Stimulated activated naive CD8-positive, alpha-beta T cell treated with anti-CD3 and anti-CD28 coated beads, Interleukin-15, amount 100 ng/mL, for 72 hours (primary cell): ENCODE results near the gene CHST8.

ENCODE experiments used
- ATAC-seq: fragments of 150-1000 bp; cut with Tn5 transposase; 2 replicates; pipeline ENCODE4 v1.10.0; 2021; ENCODE audit warnings: mild to moderate bottlenecking, moderate library complexity
- DNase-seq, 2 donors: peaks; one replicate each; pipeline ENCODE4 v3.0.0; 2021 to 2022
- H3K27ac Mint-ChIP-seq, 2 donors: one replicate each; pipeline ENCODE4 v1.8.0; 2022; ENCODE audit warnings: mild to moderate bottlenecking in 2 of 2, mixed read lengths in 2 of 2, moderate library complexity in 2 of 2
- H3K27me3 Mint-ChIP-seq: one replicate; pipeline ENCODE4 v1.8.0; 2022; ENCODE audit warnings: mixed read lengths
- H3K4me1 Mint-ChIP-seq: one replicate; pipeline ENCODE4 v1.8.0; 2022; ENCODE audit warnings: mild to moderate bottlenecking, mixed read lengths
- H3K4me3 Mint-ChIP-seq, 2 donors: one replicate each; pipeline ENCODE4 v1.8.0; 2022; ENCODE audit warnings: mild to moderate bottlenecking in 2 of 2, mixed read lengths in 2 of 2, moderate library complexity in 1 of 2
- H3K9me3 Mint-ChIP-seq, 2 donors: one replicate each; pipeline ENCODE4 v1.8.0; 2022; ENCODE audit warnings: mixed read lengths in 2 of 2

Gene CHST8

DNA sequence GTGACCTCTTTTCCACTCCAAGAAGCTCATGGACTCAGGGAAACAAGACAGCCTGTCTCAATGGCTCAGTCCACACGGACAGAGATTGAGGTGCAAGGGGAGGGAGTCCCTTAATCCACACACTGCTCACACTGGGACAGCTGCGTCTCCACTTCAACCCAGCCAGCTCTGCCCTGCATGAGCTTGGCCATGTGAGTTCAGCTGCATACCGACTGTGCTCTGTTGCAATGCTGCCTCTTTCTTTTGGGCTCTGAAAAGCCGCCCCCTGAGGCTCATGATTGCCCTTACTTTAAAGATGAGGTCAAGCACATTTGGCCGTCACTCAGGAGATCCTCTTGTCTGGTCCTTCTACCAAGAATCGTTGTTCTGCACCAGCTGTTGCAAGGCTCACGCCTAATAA is 110.1 kb downstream of the CHST8 start:
- ATAC-seq (no peak), DNase-seq (no peak)
- Mint-ChIP-seq H3K4me3 (no peak overlapping the region), H3K27ac (peak overlapping the region in 1 of 2 donors; percentile 19), H3K9me3 (no peaks in the 10 kb centered on the region), H3K4me1 (no peaks in the 10 kb centered on the region), H3K27me3 (peaks cover 35% of the 10 kb centered on the region)

DNA sequence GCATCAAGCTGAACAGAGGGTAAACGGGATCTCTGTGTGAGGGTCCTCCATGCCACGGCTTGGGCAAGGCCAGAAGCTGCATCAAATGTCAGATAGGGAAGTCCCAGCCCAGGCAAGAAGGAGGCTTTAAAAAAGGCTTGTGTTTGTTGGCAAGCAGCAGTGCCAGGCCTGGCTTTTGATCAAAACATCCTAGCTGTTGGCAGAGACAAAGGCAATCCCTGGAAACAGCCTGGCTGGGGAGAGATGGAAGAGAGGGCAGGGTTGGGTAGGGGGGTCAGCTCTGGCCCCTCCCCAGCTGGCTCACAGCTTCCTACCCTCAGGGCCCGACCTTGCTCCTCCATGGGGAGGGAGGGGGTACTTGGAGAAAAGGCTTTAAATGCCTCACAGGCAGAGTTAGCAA is 113.2 kb downstream of the CHST8 start:
- no peaks in the 10 kb centered on the region for H3K9me3 Mint-ChIP-seq
- ATAC-seq (no peak), DNase-seq (no peak)
- H3K4me3 Mint-ChIP-seq: no peak overlapping the region
- peaks cover 17% of the 10 kb centered on the region for H3K27me3 Mint-ChIP-seq
- H3K4me1 Mint-ChIP-seq: no peaks in the 10 kb centered on the region
- H3K27ac Mint-ChIP-seq: no peak overlapping the region

DNA sequence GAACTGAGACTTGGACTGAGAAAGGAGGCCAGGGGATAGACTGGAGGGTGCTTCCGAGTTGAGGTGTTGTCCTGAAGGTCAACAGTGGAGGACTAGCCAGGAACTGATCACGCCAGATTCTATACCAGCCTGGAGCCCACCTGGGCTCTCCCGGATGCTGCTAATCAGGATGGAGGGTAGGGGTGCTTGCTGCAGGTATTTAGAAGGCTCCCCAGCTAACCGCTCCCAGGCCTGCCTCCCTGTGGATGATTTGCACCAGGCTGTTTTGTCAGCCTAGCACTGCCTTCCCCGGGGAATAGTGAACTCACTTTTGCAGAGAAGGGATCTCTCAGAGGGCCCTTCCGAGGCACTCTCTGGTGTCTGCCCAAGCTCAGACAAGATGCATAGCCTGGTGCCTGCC is 114.4 kb downstream of the CHST8 start:
- ATAC-seq: no peak
- no peaks in the 10 kb centered on the region for H3K4me1 Mint-ChIP-seq

DNA sequence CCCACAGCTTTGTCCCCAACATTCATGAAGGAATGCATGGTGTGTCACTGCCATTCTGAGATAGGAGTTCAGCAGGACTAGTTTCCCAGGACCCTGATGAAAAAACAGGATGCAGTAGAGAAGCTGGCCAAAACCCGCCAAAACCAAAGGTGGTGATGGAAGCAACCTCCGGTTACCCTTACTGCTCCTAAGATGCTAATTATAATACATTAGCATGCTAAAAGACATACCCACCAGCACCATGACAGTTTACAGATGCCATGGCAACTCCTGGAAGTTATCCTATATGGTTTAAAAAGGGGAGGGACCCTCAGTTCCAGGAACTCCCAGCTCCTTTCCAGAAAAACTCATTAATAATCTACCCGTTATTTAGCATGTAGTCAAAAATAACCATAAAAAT is 115.0 kb downstream of the CHST8 start:
- Mint-ChIP-seq H3K9me3 (no peaks in the 10 kb centered on the region), H3K27ac (no peak overlapping the region), H3K4me1 (no peaks in the 10 kb centered on the region), H3K4me3 (no peak overlapping the region), H3K27me3 (peaks cover 17% of the 10 kb centered on the region)
- no peak for ATAC-seq
- no peak for DNase-seq

More for the DNA sequence above, 114.4 kb downstream of the CHST8 start:
- H3K27me3 Mint-ChIP-seq: peaks cover 17% of the 10 kb centered on the region
- H3K4me3 Mint-ChIP-seq: no peak overlapping the region
- DNase-seq: no peak
- H3K27ac Mint-ChIP-seq: no peak overlapping the region
- no peaks in the 10 kb centered on the region for H3K9me3 Mint-ChIP-seq

DNA sequence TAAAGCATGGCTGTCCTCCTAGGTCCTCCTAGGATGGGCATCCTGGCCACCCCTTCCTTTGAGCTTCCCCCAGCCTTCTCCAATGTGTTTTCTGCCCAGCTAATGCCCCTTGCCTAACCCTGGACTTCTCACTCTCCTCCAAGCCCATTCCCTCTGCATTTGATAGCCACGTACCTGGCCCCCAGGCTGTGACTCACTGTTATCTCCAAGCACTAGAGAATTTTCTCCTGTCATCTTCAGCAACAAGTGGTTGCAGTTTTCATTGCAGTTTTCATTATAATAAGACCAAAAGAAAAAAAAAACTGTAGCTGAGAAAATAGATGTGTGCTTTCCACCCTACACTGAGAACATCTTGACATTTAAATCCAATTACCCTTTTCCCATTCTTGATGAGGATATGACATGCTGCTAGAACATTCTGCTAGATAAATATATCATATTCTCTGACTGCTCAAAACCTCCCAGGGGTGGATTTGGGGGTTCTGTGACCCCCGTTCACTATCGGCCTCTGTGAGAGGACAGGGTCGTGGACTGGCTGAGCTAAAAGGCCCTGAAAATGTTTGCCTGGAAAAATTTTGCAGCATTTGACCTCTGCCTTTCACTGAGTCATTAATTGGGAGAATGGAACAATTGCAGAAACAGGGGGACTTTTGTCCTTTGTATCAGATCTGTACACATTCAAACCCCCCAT is 116.1 kb downstream of the CHST8 start:
- Mint-ChIP-seq H3K27me3 (peaks cover 17% of the 10 kb centered on the region), H3K4me3 (no peak overlapping the region), H3K27ac (no peak overlapping the region), H3K4me1 (no peaks in the 10 kb centered on the region), H3K9me3 (no peaks in the 10 kb centered on the region)
- no peak for DNase-seq
- no peak for ATAC-seq

DNA sequence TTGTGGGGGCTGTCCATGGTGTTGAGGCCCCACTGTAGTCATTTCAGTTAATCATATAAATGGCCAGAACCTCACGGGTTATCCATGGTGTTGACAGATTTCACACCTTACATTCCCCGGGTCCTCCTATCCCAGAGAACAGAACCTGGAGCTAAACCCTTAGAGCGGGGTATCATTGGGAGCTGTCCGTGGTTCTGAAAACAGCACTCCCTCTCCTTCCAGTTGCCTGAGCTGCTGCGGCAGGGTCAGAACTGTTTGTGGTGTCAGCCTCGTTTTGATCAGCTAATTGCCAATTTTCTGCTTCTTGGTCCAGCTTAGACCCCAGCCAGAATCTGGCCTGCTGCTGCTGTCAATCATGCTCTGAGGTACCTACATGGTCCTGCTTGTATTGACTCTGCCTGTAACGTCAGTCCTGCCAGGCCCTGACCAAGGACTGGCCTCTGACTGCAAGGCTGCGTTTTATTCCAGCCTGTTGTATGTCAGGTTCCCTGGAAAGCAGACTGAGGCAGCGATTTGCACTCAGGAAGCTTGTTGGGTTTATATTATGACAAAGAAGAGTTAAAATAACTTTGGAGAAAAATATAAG is 119.2 kb downstream of the CHST8 start:
- H3K27ac Mint-ChIP-seq: no peak overlapping the region
- no peak for DNase-seq
- H3K27me3 Mint-ChIP-seq: peaks cover 2% of the 10 kb centered on the region
- no peaks in the 10 kb centered on the region for H3K9me3 Mint-ChIP-seq
- no peak overlapping the region for H3K4me3 Mint-ChIP-seq
- no peaks in the 10 kb centered on the region for H3K4me1 Mint-ChIP-seq
- no peak for ATAC-seq

DNA sequence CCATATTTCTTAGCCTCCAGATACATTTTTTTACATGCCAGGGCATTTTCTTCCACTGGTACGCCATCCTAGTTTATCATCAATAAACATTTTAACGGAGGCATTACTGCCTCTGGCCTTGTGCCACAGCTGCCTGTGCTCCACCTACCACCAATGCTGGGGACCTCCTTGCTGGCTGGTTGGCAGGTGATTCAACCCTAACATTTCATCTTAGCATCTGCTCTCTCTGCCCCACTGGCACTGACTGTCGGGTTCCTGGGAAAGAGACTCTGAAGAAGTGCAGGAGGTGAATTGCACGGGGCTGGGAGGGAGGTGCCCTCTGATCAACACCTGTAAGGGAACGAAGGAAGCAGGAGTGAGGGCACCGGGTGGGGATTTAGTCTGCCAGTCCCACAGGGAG is 123.5 kb downstream of the CHST8 start:
- Mint-ChIP-seq H3K4me1 (no peaks in the 10 kb centered on the region), H3K9me3 (no peaks in the 10 kb centered on the region), H3K27ac (no peak overlapping the region), H3K27me3 (no peaks in the 10 kb centered on the region), H3K4me3 (no peak overlapping the region)
- DNase-seq (no peak), ATAC-seq (no peak)

DNA sequence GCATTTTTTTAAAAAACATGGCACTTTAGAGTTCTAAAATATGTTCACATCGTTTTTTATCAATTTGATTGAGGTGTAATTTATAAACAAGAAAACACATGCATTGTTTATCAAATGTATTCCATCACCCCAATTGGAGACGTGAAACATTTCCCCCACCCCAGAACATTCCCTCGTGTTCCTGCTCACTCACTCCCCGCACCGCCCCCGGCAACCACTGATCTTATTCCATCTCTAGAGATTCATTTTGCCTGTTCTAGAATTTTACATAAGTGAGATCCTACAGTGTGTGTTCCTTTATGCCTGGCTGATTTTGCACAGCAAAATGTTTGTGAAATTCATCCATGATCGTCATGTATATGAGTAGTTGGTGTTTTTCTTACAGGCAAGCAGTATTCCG is 124.4 kb downstream of the CHST8 start:
- Mint-ChIP-seq H3K27me3 (no peaks in the 10 kb centered on the region), H3K27ac (no peak overlapping the region), H3K9me3 (no peaks in the 10 kb centered on the region), H3K4me1 (no peaks in the 10 kb centered on the region), H3K4me3 (no peak overlapping the region)
- DNase-seq: no peak
- ATAC-seq: no peak

DNA sequence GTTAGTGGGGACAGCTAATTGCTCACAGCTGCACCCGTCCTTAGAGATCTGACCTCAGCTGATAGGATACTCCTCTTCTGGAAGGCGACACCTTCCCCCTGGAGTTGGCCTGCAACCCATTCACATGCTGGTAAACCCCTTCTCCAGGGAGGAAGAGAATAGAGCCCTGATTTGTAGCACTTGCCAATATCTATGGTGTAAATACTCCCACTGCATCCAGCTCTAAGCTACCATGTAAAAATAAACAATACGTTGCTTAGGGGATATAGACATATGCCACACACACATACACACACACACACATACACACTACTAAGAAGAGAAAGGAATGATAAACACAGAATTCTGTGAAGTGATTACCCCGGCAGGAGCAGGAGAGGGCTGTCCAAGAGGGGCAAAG is 125.5 kb downstream of the CHST8 start:
- H3K4me1 Mint-ChIP-seq: no peaks in the 10 kb centered on the region
- no peak for ATAC-seq

DNA sequence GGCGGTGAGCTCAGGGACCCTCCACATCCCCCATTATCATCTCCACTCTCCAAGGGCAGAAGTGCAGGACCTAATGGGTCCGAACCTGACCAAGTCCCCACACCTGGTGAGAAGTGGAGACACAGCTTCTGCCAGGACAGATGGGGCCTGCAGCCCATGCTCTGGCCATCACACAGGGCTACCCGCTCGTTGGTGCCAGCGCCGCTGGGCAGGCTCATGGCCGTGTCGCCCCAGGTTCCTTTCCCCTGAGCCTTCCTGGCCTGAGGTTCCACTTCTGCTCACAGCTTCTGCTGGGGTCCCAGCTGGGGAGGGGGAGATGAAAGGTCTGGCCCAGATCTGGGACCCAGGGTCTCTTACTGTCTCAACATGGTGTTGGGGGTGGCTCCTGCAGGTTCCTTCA is 126.5 kb downstream of the CHST8 start:
- ATAC-seq: no peak
- Mint-ChIP-seq H3K27ac (no peak overlapping the region), H3K27me3 (no peaks in the 10 kb centered on the region), H3K9me3 (no peaks in the 10 kb centered on the region), H3K4me3 (no peak overlapping the region), H3K4me1 (no peaks in the 10 kb centered on the region)
- no peak for DNase-seq

More for the DNA sequence above, 125.5 kb downstream of the CHST8 start:
- DNase-seq: no peak
- H3K27ac Mint-ChIP-seq: no peak overlapping the region
- H3K27me3 Mint-ChIP-seq: no peaks in the 10 kb centered on the region
- H3K4me3 Mint-ChIP-seq: no peak overlapping the region
- no peaks in the 10 kb centered on the region for H3K9me3 Mint-ChIP-seq

DNA sequence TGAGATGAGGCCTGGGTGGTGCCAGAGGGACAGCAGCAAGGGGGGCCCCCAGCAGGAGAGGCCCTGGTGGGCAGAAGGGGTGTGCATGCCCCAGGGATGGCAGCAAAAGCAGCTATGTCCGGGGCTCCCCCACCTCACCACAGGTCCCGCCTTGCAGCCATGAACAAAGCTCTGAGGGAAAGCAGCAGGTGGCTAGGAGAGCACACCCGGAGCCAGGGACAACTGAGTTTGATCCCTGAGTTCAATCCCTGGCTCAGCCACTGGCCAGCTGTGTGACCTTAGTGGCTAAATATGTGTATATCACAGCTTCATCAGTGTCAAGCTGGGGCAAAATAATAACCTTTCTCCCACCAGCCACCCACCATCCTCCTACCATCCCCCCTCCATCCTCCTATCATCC is 127.3 kb downstream of the CHST8 start:
- Mint-ChIP-seq H3K4me1 (no peaks in the 10 kb centered on the region), H3K9me3 (no peaks in the 10 kb centered on the region), H3K27me3 (no peaks in the 10 kb centered on the region), H3K4me3 (no peak overlapping the region), H3K27ac (no peak overlapping the region)
- ATAC-seq (no peak), DNase-seq (no peak)

DNA sequence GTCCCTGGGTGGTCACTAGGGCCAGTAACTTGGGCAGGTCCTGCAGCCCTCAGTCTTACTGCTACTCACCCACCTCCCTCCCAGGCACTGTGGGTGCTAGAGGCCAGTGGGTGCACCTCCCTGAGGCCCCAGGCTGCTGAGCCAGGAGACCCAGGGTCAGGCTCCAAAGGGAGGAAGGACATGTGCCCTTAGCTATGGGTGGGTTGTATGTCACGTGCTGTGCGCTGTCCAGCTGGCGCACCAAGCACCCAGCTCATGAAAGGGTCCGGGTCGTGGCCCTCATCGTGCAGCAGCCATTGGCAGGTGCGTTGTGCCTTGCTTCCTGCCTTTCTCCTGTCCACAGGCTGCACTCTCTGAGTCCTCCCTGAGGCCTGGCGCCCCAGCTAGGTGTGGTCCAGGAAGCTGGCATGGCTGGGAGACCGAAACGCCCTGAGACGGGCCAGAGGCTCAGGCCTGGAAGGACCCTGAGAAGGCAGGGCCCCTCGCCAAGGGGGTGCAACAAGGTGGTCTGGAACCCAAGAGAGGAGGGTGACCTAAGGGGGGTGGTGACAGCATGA is 127.9 kb downstream of the CHST8 start:
- DNase-seq (no peak), ATAC-seq (no peak)
- H3K27ac Mint-ChIP-seq: no peak overlapping the region
- no peaks in the 10 kb centered on the region for H3K4me1 Mint-ChIP-seq
- no peak overlapping the region for H3K4me3 Mint-ChIP-seq
- no peaks in the 10 kb centered on the region for H3K9me3 Mint-ChIP-seq
- no peaks in the 10 kb centered on the region for H3K27me3 Mint-ChIP-seq

DNA sequence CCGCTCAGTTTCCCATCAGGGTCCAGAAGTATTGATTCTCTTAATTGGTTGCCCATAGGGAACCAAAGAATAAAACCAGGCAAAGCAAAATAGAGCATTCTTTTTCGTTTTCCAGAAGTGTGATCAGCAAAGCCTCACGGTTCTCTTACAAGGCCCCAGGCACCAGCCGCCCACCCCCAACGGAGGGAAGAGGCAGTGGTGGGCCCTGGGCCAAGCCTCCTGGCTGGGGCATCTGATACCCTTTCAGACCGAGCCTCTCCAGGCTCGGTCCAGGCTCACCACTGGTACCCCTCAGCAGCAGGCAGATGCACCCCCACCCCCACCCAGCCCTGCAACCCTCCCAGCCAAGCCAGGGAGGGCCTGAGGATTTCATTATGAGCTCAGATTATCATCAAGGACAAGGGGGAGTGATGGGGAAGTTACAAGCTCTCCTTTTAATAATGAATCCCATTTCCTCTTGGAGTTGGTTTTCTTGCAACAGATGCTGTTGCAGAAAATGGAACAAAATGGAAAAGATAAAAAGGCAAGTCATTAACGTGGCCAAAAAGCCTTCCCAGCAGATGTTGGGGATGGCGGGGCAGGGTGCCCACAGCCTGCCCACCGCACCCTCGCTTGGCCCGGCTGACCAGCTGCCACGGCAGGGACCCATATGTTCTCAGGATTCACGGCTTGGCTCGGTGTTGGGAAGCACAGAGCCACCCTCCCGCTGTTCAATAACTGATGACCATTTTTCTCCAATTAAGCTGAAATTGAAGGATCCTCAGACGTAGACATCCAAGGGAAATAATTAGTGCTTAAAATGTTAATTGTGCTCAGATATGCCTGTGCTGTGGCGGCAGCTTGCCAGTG is 129.1 kb downstream of the CHST8 start:
- H3K4me3 Mint-ChIP-seq: no peak overlapping the region
- ATAC-seq: no peak
- H3K27ac Mint-ChIP-seq: no peak overlapping the region
- no peak for DNase-seq
- H3K4me1 Mint-ChIP-seq: no peaks in the 10 kb centered on the region
- no peaks in the 10 kb centered on the region for H3K9me3 Mint-ChIP-seq
- peaks cover 11% of the 10 kb centered on the region for H3K27me3 Mint-ChIP-seq

DNA sequence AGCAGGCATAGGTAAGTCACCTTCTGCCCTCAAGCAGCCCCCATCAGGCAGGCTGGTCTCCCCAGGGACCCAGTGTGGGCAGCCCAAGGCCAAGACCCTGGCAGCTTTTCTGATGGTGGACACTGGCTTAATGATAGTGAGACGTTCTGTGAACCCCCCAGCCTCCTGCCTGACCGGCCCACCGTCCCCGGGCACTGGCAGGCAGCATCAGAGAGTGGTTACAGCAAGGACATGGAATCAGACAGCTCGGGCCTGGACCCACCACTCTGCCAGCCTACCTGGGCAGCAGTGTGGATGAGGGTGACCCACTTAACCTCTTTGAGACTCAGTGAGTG is 129.7 kb downstream of the CHST8 start:
- H3K27ac Mint-ChIP-seq: no peak overlapping the region
- ATAC-seq (no peak), DNase-seq (no peak)
- no peaks in the 10 kb centered on the region for H3K4me1 Mint-ChIP-seq
- H3K4me3 Mint-ChIP-seq: no peak overlapping the region
- no peaks in the 10 kb centered on the region for H3K9me3 Mint-ChIP-seq
- H3K27me3 Mint-ChIP-seq: peaks cover 16% of the 10 kb centered on the region

DNA sequence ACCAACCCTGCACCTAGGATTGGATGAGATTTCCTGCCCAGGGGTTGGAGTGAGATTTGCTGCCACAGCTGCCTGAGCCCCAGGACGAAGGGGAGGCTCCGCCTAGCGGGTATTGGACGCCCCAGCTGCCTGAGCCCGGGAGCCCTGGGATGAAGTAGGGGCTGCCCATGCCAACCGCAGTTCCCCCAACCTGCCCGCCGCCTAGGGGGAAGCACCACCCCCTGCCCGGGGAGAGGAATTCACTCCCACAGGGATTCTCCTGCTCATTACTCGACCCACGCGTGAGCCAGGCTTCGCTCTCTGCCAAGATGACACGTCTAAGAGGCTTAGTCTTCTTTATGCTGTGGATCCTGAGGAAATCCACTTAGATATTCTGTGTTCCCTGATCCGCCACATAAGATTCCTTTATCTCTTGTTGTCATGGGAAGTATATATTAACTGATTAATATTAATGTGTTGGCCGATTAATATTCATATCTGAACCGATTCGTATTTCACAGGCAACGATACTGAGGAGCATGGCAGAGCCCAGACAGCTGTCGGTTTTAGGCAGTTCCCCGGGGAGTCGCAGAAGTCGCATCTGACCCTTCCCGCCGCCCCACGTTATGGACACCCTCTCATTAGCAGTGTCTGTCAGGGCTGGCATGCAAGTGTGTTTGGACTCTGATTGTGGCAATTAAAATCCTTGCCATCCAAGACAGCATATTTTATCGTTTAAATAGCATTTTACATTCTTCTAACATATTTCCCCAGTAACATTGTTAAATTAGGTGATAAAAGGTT is 130.5 kb downstream of the CHST8 start:
- no peaks in the 10 kb centered on the region for H3K9me3 Mint-ChIP-seq
- H3K4me1 Mint-ChIP-seq: no peaks in the 10 kb centered on the region
- ATAC-seq (no peak), DNase-seq (no peak)
- H3K27me3 Mint-ChIP-seq: peaks cover 19% of the 10 kb centered on the region
- H3K27ac Mint-ChIP-seq: no peak overlapping the region
- H3K4me3 Mint-ChIP-seq: no peak overlapping the region
